Stimulated activated CD8-positive, alpha-beta memory T cell treated with anti-CD3 and anti-CD28 coated beads, Interleukin-2, amount 100 ng/mL, for 1 hour (primary cell): ENCODE results near the gene SMIM22.

Experiments used
- DNase-seq, 2 donors: peaks; one replicate each; pipeline ENCODE4 v3.0.0-alpha.2; 2020; ENCODE audit warnings: low read depth in 2 of 2

SMIM22 gene

DNA sequence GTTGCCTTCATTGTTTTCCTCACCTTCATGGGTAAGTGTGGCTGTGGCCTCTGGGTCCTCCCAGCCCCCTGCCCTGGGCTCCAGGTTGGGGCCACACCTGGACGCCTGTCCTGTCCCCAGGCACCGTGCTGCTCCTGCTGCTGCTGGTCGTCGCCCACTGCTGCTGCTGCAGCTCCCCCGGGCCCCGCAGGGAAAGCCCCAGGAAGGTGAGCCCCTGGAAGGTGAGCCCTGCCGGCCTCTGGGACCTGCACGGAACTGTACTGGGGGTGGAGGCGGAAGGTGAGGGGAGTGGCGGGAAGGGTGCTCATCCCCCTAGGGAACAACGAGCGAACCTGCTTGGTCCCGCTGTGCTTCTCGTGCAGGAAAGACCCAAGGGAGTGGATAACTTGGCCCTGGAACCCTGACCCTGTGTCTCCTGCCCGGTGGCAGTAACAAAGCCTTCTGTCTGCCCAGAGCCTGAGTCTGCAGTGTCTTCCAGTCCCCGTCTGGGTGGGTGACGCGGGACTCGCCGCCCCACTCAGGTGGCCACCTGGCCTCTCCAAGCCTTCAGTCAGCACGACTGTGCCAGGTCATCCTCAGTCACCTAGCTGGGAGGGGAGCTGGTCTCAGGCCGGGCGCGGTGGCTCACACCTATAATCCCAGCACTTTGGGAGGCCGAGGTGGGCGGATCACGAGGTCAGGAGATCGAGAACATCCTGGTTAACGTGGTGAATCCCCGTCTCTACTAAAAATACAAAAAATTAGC, 831 bp downstream of the SMIM22 start:
- DNase-seq = no peak

DNA sequence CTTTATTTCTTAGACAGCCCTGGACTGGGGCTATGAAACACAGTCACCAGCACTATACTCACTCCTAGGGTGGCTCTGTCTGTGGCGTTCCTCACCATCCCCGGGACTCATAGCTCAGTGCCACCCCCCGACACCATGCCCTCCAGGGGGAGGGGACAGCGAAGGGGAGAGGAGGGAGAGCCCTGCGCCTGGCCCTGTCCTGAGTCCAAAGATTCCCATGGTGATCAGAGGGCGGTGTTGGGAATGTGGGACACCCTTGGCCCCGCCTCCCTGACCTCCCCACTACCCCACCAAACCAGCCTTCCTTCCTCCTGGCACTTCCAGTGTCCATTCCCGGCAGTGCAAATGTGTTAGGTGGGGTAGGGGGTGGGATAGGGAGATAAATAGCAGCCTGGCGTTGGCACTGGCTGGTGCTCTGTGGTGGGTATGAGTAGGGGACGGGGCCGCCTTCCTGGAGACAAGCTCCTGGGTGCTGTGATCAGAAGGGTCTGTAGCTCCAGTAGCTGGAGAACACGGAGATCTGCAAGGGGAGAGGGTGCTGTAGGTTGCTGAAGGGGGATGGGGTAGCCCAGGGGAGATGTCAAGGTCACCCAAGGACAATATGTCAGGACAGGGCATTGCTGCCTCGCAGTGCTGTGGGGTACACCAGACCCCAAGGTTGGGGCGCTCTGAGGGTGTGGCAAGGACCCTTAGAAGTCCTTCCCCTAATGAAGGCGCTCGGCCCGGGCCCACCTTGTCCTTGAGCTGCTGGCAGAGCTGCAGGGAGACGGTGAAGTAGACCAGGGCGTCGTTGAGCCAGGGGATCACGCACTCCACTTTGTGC, 2.0 kb downstream of the SMIM22 start:
- no peak for DNase-seq

DNA sequence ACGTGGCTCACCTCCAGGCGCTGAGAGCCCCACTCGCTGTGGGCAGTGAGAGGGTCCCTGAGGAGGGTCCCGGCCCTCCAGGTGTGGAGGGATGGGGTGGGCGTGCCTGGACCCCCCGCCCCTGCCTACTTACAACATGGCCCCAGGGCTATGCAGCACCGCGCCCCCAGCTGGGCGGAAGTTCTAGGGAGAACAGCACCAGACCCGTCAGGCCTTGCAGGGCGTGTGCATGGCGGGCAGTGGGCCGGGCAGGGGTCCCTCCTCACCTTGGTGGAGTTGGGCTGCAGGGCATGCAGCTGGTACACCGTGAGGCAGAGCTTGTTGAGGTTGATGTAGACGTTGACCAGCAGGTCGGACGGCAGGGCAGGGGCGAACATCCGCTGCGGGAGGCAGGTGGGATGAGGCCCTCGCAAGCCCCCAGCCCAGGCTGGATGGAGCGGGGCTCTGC, 2.7 kb downstream of the SMIM22 start:
- DNase-seq = no peak

GRCh38 chr16:4798456-4798855, 3.3 kb downstream of the SMIM22 start:
- DNase-seq = no peak

- no peak for DNase-seq
Observed at GRCh38 chr16:4799171-4799855, 4.1 kb downstream of the SMIM22 start.

- DNase-seq = no peak
Observed at GRCh38 chr16:4800290-4801041, 5.3 kb downstream of the SMIM22 start.

DNA sequence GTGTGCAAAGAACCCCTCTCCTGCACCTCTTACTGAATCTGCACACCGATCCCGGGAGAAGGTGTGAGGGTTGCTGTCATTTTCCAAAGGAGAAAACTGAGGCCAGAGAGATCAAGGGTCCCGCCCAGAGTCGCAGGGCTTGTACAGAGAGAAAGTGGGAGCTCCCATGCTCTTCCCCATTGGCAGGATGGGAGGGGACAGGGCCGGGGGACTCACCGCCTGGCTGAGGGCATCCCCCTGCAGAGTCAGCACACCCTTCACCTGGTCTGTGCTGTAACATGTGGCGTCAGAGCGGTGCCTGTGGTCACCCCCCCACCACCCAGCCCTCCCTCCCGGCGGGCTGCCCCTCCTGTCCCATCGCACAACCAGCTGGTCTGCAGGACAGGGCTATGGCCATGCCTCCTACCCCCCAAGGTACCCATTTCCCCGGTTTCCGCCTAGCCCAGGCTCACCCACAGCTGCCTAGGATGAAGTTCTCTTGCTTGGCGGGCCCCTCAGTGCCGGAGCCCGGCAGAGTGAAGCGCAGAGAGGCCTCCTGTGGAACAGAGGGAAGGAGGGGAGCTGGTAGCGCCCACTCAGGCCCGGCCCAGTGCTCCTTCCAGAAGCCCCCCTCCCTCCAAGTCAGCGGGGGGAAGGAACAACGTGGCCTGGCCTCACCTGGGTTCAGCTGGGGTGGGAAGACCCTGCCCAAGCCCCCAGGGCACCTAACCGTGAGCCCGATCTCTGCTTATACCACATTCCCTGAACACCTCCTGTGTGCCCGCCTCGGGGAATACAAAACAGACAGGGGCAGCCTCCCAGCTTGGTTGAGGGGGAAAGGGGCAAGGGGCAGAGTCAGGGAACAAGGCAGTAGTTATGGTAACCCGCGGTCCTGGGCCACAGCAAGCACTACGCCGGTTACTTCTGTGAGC, 6.1 kb downstream of the SMIM22 start:
- no peak for DNase-seq

DNA sequence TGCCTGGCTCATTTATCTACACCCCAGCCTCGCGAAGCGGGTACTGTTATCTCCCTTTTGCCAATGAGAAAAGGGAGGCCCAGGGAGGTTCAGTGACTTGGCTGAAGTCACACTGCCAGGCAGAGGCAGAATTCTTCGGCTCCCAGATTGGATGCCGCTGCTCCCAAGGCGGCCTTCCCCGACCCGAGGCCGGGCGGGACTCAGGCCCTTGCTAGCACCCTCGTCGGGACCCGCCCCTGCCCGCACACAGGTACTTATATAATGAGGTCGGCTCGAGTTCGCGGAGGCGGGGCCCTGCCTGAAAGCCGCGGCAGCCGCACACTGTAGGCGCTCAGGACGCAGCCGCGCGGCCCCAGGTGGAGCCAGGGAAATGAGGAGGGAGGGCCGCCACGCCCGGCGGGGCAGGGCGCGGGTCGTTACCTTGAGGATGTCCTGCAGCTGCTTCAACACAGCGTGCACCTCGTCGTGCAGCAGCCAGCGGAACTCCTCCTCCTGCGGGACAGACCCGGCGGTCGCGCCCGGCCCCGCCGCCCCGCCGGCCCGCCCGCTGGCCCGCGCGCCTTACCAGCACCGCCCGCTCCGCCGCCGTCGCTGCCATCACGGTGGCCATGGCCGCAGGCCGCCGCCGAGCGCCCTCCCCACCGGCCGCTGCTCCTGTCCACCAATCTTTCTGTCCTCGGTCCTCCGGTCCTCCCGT, 6.9 kb downstream of the SMIM22 start, which contains the start of gene ROGDI:
Gene ROGDI, minus strand, starts transcription at position 672 of the 697 bp plus-strand sequence. Its CDS starts 62 bp downstream, at position 610.
- DNase-seq = peak; percentile 45 to 56

DNA sequence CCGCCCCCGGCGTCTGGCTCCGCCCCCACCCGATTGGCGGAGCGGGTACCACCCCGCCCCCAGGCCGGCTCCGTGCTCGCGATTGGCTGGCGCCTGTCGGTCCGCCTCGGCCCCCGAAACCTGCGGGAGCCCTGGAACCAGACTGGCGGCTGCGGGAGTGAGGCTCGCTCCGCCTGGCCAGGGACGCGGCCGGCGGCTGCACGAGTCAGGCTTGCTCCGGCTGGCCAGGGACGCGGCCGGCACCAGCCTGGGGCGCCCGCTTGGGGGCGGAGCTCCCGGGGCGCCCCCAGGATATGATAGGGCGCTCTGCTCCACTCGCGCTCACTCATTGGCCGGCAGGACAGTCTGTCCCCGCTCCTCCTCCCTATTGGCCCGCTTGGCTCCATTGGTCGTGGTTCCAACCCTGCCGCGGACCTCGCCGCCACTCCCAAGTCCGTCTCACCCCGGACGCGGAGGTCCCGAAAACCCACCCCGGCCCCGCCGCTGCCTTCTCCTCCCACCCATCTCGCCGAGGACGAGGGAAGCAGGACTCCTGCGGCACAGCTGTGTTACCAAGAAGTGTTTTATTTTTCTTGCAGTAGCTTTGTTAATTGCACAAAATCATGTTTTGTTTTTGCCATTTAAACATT, 7.6 kb downstream of the SMIM22 start:
- peak; percentile 72 to 80 for DNase-seq

DNA sequence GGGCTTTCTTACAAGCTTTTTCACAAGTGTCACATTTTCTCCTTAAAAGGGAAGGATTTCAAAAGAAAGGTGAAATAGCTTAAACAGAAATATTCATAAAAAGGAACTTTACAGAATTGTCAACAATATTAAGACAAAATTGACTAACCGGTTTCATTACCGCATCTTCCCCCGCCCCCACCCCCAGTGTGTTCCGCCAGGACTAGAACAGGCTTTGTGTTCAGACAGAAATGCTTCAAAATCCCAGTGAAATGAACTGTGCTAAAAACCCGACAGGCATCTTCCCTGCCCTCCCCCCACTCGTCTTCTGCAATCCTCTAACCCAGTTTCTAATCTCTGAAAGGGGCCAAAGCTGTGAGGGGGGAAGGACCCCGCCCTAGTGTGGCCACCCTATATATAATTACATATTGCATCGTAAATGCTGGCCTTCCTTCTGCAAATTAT, 8.3 kb downstream of the SMIM22 start:
- DNase-seq = no peak

DNA sequence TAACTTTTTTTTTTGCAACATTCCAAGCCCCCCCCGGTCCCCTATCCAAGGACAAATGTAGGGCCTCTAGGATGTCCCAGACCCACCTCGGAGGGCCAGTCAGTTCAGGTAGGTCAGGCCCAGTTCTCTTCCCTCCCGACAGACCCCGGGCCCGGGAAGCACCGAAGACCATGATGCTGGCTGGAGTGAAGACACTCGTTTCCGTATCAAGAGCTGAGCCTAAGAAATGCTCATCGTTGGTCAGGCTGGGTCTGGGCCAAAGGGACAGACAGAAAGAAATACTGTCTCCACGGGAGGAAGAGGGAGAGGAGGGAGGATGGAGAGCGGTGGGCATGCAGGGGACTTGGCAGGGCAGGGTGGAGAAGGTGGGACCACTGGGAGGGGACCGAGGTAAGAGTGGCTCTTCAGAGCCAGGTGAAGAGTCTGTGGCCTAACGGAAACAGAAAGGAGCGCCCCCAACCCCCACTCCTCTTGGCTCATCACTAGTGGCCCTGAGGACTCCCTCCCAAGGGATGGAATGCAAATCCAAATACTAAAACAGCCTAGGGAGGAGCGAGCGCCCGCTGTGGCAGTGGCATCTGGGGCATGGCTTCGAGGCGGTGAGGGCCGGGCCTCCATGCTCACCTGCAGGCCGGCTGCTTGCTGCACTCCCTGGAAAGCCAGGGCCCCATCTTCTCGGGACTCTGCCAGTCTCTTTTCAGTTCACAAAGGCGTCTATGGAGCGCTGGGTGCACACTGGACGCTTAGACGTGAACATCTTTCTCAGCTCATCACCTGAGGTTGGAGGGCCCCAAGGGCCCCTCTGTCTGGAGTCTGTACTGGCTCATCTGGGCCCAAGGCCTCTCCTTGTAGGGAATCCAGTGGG, 9.0 kb downstream of the SMIM22 start:
- no peak for DNase-seq

DNA sequence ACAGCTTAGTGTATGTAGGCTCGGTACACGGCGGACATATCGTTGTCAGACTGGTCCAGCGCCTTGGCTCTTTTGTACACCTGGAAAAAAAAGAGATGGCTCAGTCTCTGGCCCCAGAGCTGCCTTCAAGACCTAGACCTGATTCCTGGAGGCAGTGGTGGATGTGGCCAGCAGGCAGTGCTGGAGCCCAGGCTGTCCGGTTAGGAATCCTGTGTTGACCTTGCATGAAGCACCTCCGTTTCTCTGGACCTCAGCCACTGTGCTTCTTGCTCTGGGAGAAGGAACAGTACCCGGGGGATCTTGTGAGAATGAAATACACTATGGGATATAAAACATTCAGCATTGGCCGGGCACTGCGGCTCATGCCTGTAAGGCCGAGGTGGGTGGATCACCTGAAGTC, 10.1 kb downstream of the SMIM22 start:
- DNase-seq = no peak

- no peak for DNase-seq
Observed at GRCh38 chr16:4806280-4806679, 11.1 kb downstream of the SMIM22 start.

- no peak for DNase-seq
Observed at GRCh38 chr16:4811242-4811641, 16.1 kb downstream of the SMIM22 start.

DNA sequence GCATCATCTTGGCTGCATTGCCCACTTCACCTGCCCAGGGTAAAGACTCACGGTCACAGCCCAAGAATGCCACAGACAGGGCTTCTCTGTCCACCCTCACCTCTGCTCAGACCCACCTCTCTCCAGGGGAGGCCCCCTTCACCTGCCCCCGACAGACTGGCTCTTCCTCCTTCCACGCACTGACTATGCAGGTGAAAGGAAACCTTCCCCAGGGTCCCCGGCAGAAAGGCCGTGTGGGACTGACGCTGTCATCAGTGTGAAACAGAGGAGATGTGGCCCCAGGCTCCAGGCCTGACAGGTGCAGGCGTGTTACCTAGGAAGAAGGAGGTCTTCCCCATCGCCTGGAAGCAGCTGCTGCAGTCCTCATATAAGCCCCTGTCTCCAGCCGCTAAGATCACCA, 16.6 kb downstream of the SMIM22 start:
- no peak for DNase-seq

DNA sequence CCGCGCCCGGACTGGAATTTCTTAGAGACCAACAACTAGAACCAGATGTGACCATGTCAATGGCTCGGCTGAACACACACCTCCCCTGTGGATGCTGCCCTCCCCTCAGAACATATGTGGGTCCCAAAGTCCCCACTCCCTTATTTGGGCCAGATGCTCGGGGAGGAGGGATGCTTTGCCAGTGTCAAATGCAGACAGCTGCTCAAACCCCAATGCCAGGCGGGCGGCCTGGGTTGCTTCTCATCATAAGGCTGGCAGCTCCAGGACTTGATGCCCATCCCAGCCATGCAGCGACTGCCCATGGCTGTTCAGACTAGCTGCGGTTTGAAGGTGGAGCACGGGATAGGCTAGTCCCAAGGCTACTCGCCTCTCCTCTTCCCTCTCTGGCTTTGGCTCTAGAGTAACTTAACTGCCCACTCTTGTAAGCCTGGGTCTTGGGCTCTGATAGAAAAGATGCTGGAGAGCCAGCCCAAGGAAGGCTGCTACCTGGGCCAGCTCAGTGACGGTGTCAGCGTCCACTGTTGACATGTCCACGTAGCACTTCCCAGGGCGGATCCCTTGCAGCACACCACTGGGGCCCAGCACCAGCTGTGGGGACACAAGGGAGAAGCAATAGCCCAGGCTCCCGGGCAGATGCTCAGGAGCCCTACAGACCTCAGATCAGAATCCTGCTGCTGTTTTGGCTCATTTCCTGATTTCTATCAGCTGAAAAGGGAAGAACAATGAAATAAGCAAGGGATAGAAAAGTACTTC, 18.3 kb downstream of the SMIM22 start:
- no peak for DNase-seq

DNA sequence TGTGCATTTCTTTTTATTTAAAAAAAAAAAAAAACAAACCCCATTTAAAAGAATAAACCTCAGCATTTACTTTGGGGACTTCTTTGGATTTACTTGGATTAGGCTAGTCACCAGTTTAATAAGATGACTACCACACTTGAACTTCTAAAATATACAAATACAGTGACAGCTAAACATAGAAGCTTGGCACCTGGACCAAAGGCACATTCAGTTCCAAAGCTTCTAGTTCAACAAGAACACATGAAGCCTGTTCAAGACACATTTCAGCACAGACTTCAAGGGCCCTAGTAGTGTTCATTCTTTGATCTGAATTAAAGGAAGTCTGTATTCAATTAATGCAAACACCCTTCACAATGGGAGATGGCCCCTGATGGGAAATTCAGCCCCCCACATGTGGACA, 18.9 kb downstream of the SMIM22 start:
- no peak for DNase-seq
